Embryonic facial prominence (tissue), 1 donor: Measurements from ENCODE around the gene CRAMP1.

Source experiments
- DNase-seq: peaks from one replicate; pipeline ENCODE4 v3.0.0-alpha.2; 2016; ENCODE audit errors: extremely low spot score

CRAMP1 gene

DNA sequence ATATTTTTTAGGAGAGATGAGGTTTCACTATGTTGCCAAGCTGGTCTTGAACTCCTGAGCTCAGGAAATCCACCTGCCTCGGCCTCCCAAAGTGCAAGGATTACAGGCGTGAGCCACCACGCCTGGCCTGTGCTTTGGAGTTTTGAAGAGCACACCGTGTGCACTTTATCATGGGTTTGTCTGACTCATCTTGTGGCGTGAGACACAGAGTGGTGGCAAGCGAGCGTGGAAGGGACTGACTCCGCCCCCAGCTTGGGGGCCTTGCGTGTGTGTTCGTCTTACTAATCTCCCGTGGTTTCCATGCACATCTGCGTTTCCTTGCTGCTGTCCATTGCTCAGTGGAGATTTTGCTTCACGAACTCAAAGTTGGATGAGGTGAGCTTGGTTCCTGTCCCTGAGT is 22.9 kb downstream of the CRAMP1 start:
- no peak for DNase-seq

- no peak for DNase-seq
These were observed 25.4 kb downstream of the CRAMP1 start for GRCh38 chr16:1637526-1637925.

DNA sequence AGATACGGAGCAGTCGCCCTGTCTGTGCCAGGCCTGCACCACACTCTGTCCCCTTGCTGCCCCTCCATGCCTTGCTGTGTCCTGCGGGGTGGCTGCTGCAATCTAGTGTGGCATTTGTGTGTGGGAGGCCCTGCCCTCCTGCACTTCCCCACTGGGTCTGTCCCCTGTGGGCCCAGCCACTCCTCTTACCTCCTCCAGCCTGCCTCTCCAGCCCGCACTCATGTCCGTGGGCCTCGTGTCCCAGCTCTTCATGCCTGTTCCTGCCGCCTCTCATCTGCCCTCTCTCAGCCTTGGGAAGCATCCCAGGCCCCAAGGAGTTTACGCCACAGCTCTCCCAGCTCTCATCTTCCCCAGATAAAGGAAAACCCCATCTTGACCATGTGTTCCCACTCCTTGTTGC is 26.6 kb downstream of the CRAMP1 start:
- no peak for DNase-seq

- no peak for DNase-seq
These were observed 27.1 kb downstream of the CRAMP1 start for GRCh38 chr16:1639282-1639681.

DNA sequence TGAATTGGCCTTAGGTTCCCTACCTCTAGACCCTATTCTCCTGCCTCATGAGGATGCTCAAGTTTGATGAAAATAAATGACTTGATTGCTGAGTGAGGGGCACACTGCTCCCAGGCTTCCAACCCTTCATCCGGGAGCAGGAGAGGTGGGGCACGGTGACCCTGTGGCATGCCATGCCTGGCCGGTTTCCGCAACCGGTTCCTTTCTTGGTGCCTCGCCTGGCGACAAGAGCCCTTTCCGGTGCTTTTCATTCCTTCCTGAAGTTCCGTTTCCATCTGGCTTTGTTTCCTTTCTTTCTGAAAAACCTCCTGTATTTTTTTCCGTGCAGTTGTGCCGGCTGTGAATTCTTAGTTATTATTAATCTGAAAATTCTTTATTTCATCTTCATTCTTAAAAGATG is 27.7 kb downstream of the CRAMP1 start:
- no peak for DNase-seq

GRCh38 chr16:1640261-1640941 is 28.2 kb downstream of the CRAMP1 start:
- DNase-seq = no peak

DNA sequence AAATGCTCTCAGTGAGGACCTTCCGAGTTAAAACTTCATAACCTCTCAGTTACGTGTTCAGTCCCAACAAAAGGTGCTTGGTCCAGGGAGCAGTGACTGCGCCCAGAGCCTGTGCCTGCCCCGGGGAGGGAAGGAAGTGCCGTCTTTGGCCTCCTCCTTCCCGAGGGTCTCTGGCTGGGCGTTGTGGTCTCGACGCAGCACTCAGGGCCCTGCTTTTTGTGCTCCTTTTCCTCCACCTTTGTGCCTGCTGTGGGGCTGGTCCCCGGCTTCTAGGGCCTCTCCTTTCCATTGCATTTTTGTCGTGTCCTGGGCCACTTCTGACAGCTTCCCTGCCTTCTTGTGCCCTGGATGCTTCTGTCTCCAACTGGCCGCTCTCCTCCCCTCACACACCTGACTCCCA is 29.1 kb downstream of the CRAMP1 start:
- no peak for DNase-seq

DNA sequence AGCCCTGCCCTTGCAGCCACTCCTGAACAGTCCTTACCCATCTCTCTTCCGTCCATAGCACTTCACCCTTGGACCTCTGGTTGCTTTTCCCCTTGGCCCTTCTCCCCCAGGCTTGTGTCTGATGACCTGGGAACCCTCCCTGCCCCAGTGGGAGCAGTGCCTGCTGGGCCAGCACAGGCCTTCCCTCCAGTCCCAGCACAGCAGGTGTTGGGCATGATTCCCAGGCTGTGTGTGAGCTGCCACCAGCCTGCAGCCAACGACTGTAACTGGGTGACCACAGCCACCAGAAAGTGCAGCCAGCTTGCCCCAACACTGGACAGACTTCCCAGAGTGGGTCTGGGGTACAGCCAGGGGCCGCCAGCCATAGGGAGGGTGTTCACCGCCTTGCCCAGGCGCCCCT is 30.0 kb downstream of the CRAMP1 start:
- DNase-seq = no peak

DNA sequence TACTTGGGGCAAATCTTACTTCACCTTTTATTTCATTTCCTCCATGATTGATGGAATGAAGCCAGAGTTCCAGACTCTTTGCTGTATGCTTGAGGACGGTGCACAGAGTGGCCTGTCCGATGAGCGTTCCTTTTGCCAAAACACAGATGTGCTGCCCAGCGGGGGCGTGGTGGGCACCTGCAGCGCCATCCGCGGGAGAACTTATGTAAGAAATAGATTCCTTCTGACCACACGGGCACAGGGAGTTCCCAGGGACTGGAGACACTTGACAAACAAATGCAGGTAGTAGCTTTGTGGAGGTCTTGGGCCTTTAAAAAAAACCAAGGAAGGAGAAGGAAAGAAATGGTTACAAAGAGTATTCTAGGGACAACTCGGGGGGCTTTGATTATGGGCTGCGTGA is 30.6 kb downstream of the CRAMP1 start:
- no peak for DNase-seq

GRCh38 chr16:1643521-1643920 is 31.4 kb downstream of the CRAMP1 start:
- no peak for DNase-seq

DNA sequence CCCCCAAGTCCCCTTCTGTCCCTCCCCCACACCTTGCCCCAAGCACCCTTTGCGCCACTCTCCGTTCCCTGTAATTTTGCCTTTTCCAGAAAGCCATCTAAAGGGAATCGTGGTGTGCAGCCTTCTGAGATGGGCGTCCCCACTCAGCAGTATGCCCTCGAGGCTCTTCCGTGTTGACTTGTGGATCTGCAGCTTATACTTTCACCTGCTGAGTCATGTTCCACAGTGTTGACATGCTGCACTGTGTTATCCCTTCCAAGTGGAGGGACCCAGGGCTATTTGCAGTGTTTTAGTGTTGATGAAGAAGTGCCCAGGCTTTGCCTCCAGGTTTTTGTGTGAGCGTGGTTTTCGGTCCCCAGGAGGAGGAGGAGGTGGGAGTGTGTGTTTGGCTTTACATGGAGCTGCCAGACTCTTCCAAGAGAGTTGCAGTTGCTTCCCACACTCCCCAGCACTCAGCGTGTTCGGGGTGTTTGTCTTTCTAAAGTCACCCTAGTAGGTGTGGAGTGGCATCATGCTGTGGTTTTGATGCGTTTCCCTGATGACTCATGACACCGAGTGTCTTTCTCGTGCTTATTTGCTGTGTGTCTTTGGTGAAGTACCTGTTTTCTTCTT is 33.9 kb downstream of the CRAMP1 start:
- no peak for DNase-seq

- DNase-seq = no peak
These were observed 35.7 kb downstream of the CRAMP1 start for GRCh38 chr16:1647856-1648255.

GRCh38 chr16:1650131-1650530 is 38.0 kb downstream of the CRAMP1 start:
- no peak for DNase-seq

- no peak for DNase-seq
These were observed 39.2 kb downstream of the CRAMP1 start for GRCh38 chr16:1651094-1651973.

DNA sequence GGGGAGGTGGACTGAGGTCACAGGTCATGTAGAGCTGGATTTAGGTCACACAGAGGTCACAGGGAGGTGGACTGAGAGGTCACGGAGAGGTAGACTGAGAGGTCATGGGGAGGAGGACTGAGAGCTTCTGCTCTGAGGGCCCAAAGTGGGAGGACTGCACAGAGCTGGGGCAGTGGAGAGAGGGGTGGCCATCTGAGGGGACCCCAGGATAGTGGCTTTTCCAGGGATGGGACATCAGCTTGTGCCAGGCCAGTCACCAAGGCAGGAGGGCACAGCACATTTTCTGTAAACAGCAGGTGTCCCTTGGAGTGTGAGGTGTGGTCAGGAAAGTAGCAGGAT is 39.8 kb downstream of the CRAMP1 start:
- DNase-seq = no peak

DNA sequence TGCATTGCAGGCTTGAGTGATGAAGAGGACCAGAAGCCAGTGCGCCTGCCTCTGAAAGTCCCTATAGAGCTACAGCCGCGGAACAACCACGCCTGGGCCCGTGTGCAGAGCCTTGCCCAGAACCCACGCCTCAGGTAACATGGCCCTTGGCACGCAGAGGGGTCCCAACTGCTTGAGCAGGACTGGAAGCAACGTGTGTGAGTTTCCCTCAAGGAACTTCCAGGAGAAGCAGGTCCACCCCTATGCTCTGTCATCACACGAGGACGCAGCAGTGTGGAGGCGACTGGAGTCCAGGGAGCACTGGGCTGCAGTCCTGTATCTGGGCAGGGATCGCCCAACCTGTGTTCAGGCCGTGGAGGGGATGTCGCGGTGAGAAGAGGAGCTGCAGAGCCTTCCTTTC is 40.9 kb downstream of the CRAMP1 start:
- no peak for DNase-seq

- DNase-seq = no peak
These were observed 42.5 kb downstream of the CRAMP1 start for GRCh38 chr16:1654505-1655268.

DNA sequence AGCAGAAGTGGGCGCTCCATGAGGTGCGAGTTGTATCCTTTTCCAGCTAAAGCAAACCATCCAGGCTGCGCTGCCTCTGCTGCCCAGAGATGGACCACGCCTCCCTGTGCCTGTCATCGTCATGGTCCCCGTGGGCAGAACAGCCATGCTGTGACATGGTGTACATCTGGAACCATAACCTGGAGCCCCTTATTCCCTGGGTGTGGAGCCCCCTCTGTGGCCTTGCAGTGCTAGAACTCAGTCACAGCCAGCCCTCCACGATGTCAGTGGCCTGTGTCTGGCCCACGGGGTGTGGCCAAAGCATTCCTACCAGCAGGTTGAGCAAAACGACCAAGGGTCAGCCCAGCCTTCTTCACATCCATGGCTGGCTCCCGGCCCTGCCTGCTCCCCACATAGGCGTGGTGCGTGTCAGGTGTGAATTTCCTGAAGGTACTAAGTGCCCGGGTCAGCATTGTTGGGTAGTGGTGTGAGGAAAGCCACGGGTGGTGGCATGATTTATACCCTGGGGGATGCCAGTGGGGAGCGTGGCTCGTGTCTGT is 43.2 kb downstream of the CRAMP1 start:
- DNase-seq = no peak

DNA sequence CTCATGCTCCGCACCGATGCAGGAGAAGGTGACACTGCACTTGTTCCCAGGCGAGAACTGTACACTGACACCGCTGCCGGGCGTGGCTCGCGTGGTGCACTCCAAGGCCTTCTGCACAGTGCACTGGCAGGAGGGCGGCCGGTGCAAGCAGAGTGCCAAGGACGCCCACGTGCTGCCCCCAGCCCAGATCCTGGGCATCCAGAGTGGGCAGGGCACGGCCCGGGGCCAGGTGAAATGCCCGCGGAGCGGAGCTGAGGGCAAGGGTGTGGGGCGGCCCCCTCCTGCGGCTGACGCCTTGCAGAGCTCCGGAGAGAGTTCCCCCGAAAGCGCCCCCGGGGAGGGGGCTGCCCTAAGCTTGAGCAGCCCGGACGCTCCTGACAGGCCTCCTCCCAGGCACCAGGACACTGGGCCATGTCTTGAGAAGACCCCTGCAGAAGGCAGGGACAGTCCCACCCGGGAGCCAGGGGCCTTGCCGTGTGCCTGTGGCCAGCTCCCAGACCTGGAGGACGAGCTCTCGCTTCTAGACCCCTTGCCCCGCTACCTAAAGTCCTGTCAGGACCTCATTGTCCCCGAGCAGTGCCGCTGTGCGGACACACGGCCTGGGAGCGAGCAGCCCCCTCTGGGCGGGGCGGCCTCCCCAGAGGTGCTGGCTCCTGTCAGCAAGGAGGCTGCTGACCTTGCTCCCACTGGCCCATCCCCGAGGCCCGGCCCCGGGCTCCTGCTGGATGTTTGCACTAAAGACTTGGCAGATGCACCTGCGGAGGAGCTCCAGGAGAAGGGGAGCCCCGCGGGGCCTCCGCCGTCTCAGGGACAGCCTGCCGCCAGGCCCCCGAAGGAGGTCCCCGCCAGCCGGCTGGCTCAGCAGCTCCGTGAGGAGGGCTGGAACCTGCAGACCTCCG is 44.0 kb downstream of the CRAMP1 start:
- DNase-seq = no peak

GRCh38 chr16:1656808-1657617 is 44.9 kb downstream of the CRAMP1 start:
- DNase-seq = no peak
